ENCODE measurements around the gene ANKRD63. TPM values are rescaled to one million over a fixed set of nuclear protein-coding genes. Genes with fewer than 3 reads are reported as not detected.

The ANKRD63 gene
- total and polyA plus RNA-seq, 2 donors (not counting 1 experiment from before 2014, with no cell fraction given) = 0.25 TPM; not detected in 1

- H3K27ac Mint-ChIP-seq = no peak overlapping the region
- no peak overlapping the region for H3K4me2 ChIP-seq (replicated peaks; ENCODE audit: low read depth, low read length, poor library complexity, severe bottlenecking)
- no peak overlapping the region for H3K27ac ChIP-seq (ENCODE audit: low read length in 2 of 2)
- H3K27me3 Mint-ChIP-seq = peaks cover 9% of the 10 kb centered on the region
- no peaks in the 10 kb centered on the region for H3K79me2 ChIP-seq (ENCODE audit: control insufficient read depth, insufficient read depth, low read length)
- peaks cover 20% of the 10 kb centered on the region for H3K4me1 Mint-ChIP-seq
- no peak overlapping the region for H2AFZ ChIP-seq (ENCODE audit: insufficient read depth, low read depth, low read length, poor library complexity, severe bottlenecking)
- H3K4me3 ChIP-seq (ENCODE audit: control extremely low read depth in 1 of 5, extremely low read depth in 1 of 5, insufficient read depth in 1 of 5, low read depth in 2 of 5, low read length in 4 of 5) = no peak overlapping the region
- H3K9me3 Mint-ChIP-seq (ENCODE audit: insufficient read depth) = no peaks in the 10 kb centered on the region
- H4K20me1 ChIP-seq (ENCODE audit: control insufficient read depth, insufficient read depth, low read length, poor library complexity, severe bottlenecking) = no peaks in the 10 kb centered on the region
- ChIA-PET CTCF (interaction anchor here (0.9 kb wide), 1 partner anchor 36 kb away, joined by 3 read pairs; no protein-coding TSS in a partner anchor), POLR2A (no interaction called here)
- WGBS (ENCODE audit: insufficient coverage) = 97% methylated on average over 10 of the region's 10 CpGs
- peaks cover 16% of the 10 kb centered on the region in 2 donors for H3K4me1 ChIP-seq (ENCODE audit: control insufficient read depth in 2 of 2, insufficient read depth in 2 of 2, low read length in 2 of 2)
- H3K9ac ChIP-seq (ENCODE audit: low read length) = no peak overlapping the region
- peaks cover 0 to 4% (median 0%) of the 10 kb centered on the region in 3 donors for H3K9me3 ChIP-seq (ENCODE audit: control extremely low read depth in 1 of 3, control insufficient read depth in 2 of 3, insufficient read depth in 1 of 3, low read length in 2 of 3)
- no peak for DNase-seq
- ATAC-seq (ENCODE audit: low read depth) = no peak
- no peaks in the 10 kb centered on the region for H3K36me3 ChIP-seq (replicated peaks in 1 of 2; ENCODE audit: control extremely low read depth in 1 of 2, control insufficient read depth in 1 of 2, extremely low read depth in 1 of 2, insufficient read depth in 2 of 2, low read length in 1 of 2)
- H3K27me3 ChIP-seq (replicated peaks in 1 of 4; ENCODE audit: control extremely low read depth in 1 of 4, control insufficient read depth in 3 of 4, insufficient read depth in 4 of 4, low read length in 3 of 4) = peaks cover 0 to 18% (median 6%) of the 10 kb centered on the region in 4 experiments
- no peak overlapping the region for H3K4me3 Mint-ChIP-seq
- intact Hi-C loops (cut with micrococcal nuclease) = no loop called here
- TF ChIP-seq CTCF (IDR thresholded peaks at IDR 0.05) (no peak), EZH2 (IDR thresholded peaks at IDR 0.05; ENCODE audit: borderline replicate concordance, insufficient read depth, low read depth, low read length, poor library complexity, severe bottlenecking) (no peak)
Measured at GRCh38 chr15:40242213-40242599, 40.7 kb downstream of the ANKRD63 start.

GRCh38 chr15:40241269-40242212 is 41.3 kb downstream of the ANKRD63 start:
- H3K9me3 ChIP-seq (ENCODE audit: control extremely low read depth in 1 of 3, control insufficient read depth in 2 of 3, insufficient read depth in 1 of 3, low read length in 2 of 3) = peaks cover 0 to 4% (median 0%) of the 10 kb centered on the region in 3 donors
- Mint-ChIP-seq H3K9me3 (ENCODE audit: insufficient read depth) (no peaks in the 10 kb centered on the region), H3K27ac (no peak overlapping the region), H3K4me3 (no peak overlapping the region), H3K27me3 (peaks cover 9% of the 10 kb centered on the region), H3K4me1 (peaks cover 20% of the 10 kb centered on the region)
- intact Hi-C loops (cut with micrococcal nuclease) = no loop called here
- H3K4me1 ChIP-seq (ENCODE audit: control insufficient read depth in 2 of 2, insufficient read depth in 2 of 2, low read length in 2 of 2) = peaks cover 16% of the 10 kb centered on the region in 2 donors
- no peaks in the 10 kb centered on the region for H3K36me3 ChIP-seq (replicated peaks in 1 of 2; ENCODE audit: control extremely low read depth in 1 of 2, control insufficient read depth in 1 of 2, extremely low read depth in 1 of 2, insufficient read depth in 2 of 2, low read length in 1 of 2)
- H3K4me3 ChIP-seq (ENCODE audit: control extremely low read depth in 1 of 5, extremely low read depth in 1 of 5, insufficient read depth in 1 of 5, low read depth in 2 of 5, low read length in 4 of 5) = no peak overlapping the region
- ChIA-PET POLR2A (no interaction called here), CTCF (interaction anchor here (1.1 to 5.0 kb wide), 3 partner anchors 9 to 32 kb away, joined by 3 to 22 read pairs (median 3); no protein-coding TSS in a partner anchor)
- 96% methylated on average over 12 of the region's 14 CpGs for WGBS (ENCODE audit: insufficient coverage)
- no peak overlapping the region for H2AFZ ChIP-seq (ENCODE audit: insufficient read depth, low read depth, low read length, poor library complexity, severe bottlenecking)
- H3K27me3 ChIP-seq (replicated peaks in 1 of 4; ENCODE audit: control extremely low read depth in 1 of 4, control insufficient read depth in 3 of 4, insufficient read depth in 4 of 4, low read length in 3 of 4) = peaks cover 0 to 18% (median 6%) of the 10 kb centered on the region in 4 experiments
- ATAC-seq (ENCODE audit: low read depth) = no peak
- no peak overlapping the region for H3K9ac ChIP-seq (ENCODE audit: low read length)
- no peak overlapping the region for H3K27ac ChIP-seq (ENCODE audit: low read length in 2 of 2)
- no peaks in the 10 kb centered on the region for H4K20me1 ChIP-seq (ENCODE audit: control insufficient read depth, insufficient read depth, low read length, poor library complexity, severe bottlenecking)
- no peak overlapping the region for H3K4me2 ChIP-seq (replicated peaks; ENCODE audit: low read depth, low read length, poor library complexity, severe bottlenecking)
- DNase-seq = no peak
- no peaks in the 10 kb centered on the region for H3K79me2 ChIP-seq (ENCODE audit: control insufficient read depth, insufficient read depth, low read length)
- TF ChIP-seq EZH2 (IDR thresholded peaks at IDR 0.05; ENCODE audit: borderline replicate concordance, insufficient read depth, low read depth, low read length, poor library complexity, severe bottlenecking) = no peak
- TF ChIP-seq CTCF (IDR thresholded peaks at IDR 0.05) = no peak

Data from B cell (primary cell).